Gastroesophageal sphincter (tissue), 4 donors: ENCODE measurements around the gene LSM7. TPM values are rescaled to one million over a fixed set of nuclear protein-coding genes. Genes with fewer than 3 reads are reported as not detected.

Experiments
- ATAC-seq: fragments of 150-250 bp; one replicate; pipeline ENCODE4 v1.9.1; 2016; ENCODE audit warnings: mild to moderate bottlenecking, moderate library complexity
- H3K27ac ChIP-seq, 4 donors: fragments of 200-600 bp; sonication (generic) in 3 of 4; 1 replicate in 3 of 4; 2 replicates in 1 of 4; pipeline ENCODE4 v1.5.1; 2016 to 2019
- H3K27me3 ChIP-seq: fragments of 200-600 bp; sonication (generic); one replicate; pipeline ENCODE4 v1.5.1; 2019
- H3K36me3 ChIP-seq, 2 donors: fragments of 200-600 bp; sonication (generic); one replicate each; pipeline ENCODE4 v1.5.1; 2019; ENCODE audit warnings: control low read depth in 1 of 2
- H3K4me1 ChIP-seq, 3 donors: fragments of 200-600 bp; sonication (generic); 1 replicate in 2 of 3; 2 replicates in 1 of 3; pipeline ENCODE4 v1.5.1; 2016 to 2019; ENCODE audit warnings: control low read depth in 2 of 3
- H3K4me3 ChIP-seq, 2 donors: fragments of 200-600 bp; sonication (generic); one replicate each; pipeline ENCODE4 v1.5.1; 2019; ENCODE audit warnings: mild to moderate bottlenecking in 1 of 2, moderate library complexity in 1 of 2
- H3K9me3 ChIP-seq, 3 donors: fragments of 200-600 bp; sonication (generic); one replicate each; pipeline ENCODE4 v1.5.1; 2017 to 2019; ENCODE audit warnings: control low read depth in 2 of 3
- EP300 ChIP-seq: sonication (generic); formaldehyde crosslinking; IDR thresholded peaks from one replicate; pipeline ENCODE4 v1.6.1; 2017; ENCODE audit warnings: antibody characterized with exemption, mild to moderate bottlenecking
- POLR2A ChIP-seq, 2 donors: fragments of 450-650 bp; IDR thresholded peaks; one replicate each; pipeline ENCODE4 v1.6.1; 2017; ENCODE audit warnings: antibody characterized with exemption in 2 of 2, mild to moderate bottlenecking in 2 of 2, moderate library complexity in 1 of 2
- POLR2AphosphoS5 ChIP-seq: sonication (generic); formaldehyde crosslinking; IDR thresholded peaks from one replicate; pipeline ENCODE4 v1.6.1; 2017; ENCODE audit warnings: antibody characterized with exemption
- WGBS, 2 donors: methylation state at CpG; one replicate each; pipeline ENCODE4 v1.1.5; 2018; ENCODE audit warnings: low coverage in 1 of 2; 5-methylcytosine and 5-hydroxymethylcytosine counted together
- total RNA-seq, 4 donors: library from RNA; depleted of rRNA; stranded (reverse); fragments of >200 nt; gene quantifications; one replicate each; pipeline ENCODE4 v1.1.0, GENCODE V29; 2016
- TF ChIP-seq, protein P1 (sequence below), 4 experiments: fragments of 200-600 bp in 2 of 4; fragments of 450-650 bp in 2 of 4; sonication (generic) in 1 of 4; IDR thresholded peaks; one replicate each; pipeline ENCODE4 v1.5.1; 2017 to 2019; ENCODE audit warnings: antibody characterized with exemption in 4 of 4, mild to moderate bottlenecking in 2 of 4, moderate library complexity in 2 of 4

The LSM7 gene
- total RNA-seq, 4 donors from 2014 or later, result 52.3 to 86.1 (median 77.7) TPM

DNA sequence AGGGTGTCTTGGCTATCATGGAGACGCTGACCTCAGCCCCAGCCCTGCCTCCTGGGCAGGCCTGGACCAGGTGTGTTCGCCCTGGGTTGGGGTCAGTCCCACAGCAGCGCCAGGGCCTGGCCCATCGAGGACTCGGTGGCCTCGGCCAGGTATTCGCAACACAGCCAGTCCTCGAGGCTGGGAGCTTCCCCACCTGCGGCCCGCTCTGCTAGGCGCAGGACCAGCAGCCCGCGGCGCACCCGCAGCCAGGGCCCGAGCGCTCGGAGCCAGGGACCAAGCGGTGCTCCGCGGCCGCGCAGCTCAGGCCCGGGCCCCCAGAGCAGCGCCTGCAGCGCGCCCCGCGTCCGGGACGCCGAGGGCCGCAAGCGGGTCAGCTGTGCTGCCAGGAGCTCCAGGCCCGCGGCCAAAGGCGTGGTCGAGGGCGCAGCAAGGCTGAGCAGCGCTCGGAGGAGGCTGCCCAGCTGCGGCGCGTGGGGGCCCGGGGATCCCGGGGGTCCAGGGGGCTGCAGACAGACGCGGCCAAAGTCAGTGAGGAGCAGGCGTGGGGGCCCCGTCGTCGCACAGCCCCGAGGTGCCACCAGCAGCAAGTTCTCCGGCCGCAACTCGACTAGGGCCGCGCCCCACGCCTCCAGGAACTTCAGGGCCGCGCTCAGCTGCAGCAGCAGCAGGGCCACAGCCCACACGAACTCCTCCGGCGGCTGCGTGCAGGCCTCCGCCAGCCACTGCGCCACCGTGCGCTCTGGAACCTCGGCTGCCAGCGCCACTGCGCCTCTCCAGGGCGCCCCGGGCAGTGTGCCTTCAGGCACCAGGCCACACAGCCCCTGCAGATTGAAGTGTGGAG, 52.6 kb downstream of the LSM7 start:
- peak; percentile 29 for ATAC-seq
- Histone ChIP-seq H3K9me3 (no peaks in the 10 kb centered on the region), H3K27me3 (no peaks in the 10 kb centered on the region), H3K36me3 (peaks cover 0 to 47% of the 10 kb centered on the region in 2 donors), H3K27ac (peak overlapping the region in 3 of 4 donors; percentile 5 to 94 (median 60)), H3K4me1 (peaks cover 0 to 67% (median 42%) of the 10 kb centered on the region in 3 donors), H3K4me3 (peak overlapping the region in 1 of 2 donors; percentile 24)
- WGBS, 2 donors, result 20% methylated on average over 3 of the region's 74 CpGs; no CpG with 5 or more reads in 1 of the 2 donors
- TF ChIP-seq, protein P1, sequence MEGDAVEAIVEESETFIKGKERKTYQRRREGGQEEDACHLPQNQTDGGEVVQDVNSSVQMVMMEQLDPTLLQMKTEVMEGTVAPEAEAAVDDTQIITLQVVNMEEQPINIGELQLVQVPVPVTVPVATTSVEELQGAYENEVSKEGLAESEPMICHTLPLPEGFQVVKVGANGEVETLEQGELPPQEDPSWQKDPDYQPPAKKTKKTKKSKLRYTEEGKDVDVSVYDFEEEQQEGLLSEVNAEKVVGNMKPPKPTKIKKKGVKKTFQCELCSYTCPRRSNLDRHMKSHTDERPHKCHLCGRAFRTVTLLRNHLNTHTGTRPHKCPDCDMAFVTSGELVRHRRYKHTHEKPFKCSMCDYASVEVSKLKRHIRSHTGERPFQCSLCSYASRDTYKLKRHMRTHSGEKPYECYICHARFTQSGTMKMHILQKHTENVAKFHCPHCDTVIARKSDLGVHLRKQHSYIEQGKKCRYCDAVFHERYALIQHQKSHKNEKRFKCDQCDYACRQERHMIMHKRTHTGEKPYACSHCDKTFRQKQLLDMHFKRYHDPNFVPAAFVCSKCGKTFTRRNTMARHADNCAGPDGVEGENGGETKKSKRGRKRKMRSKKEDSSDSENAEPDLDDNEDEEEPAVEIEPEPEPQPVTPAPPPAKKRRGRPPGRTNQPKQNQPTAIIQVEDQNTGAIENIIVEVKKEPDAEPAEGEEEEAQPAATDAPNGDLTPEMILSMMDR (IDR thresholded peaks at IDR 0.05), result no peak
- no peak for TF ChIP-seq EP300
- TF ChIP-seq POLR2AphosphoS5, result no peak
- no peak for TF ChIP-seq POLR2A (IDR thresholded peaks at IDR 0.05)

GRCh38 chr19:2274931-2275535, 53.4 kb downstream of the LSM7 start:
- WGBS, 2 donors, result 41 to 54% methylated on average over 3 to 7 of the region's 16 CpGs
- H3K4me3 ChIP-seq, result peak overlapping the region in 1 of 2 donors; percentile 24
- TF ChIP-seq, protein P1 (IDR thresholded peaks at IDR 0.05), result peak in 3 of 4 experiments; percentile 63 to 72 (median 72)
- TF ChIP-seq POLR2A (IDR thresholded peaks at IDR 0.05) (no peak), POLR2AphosphoS5 (peak; percentile 23), EP300 (no peak)
- ATAC-seq, result peak; percentile 15
- H3K36me3 ChIP-seq, result peaks cover 0 to 47% of the 10 kb centered on the region in 2 donors
- H3K4me1 ChIP-seq, result peaks cover 0 to 64% (median 42%) of the 10 kb centered on the region in 3 donors
- no peaks in the 10 kb centered on the region for H3K27me3 ChIP-seq
- peak overlapping the region in 3 of 4 donors; percentile 5 to 94 (median 60) for H3K27ac ChIP-seq
- no peaks in the 10 kb centered on the region for H3K9me3 ChIP-seq

DNA sequence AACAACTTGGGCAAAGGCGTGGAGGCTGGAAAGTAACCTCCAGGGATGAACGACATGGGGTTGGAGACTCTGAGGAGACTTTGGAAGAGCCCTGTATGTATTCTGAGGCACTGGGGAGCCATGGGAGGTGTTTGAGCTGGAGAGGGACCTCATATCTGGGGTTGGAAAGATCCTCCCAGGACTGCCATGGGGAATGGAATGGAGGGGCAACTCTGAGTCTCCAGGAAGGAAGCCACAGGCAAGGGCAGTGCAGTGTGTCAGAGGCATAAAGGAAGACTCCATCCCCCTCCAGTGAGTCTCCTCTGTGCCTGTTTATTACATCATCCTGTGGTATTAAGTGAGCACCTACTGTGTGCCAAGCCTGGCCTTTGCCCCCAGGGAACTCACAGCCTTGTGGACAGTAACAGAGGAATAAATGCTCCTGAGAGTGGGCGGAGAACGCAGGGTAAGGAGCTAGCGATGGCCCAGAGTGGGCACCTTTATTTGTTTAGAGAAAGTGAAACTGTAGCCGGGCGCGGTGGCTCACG, 54.1 kb downstream of the LSM7 start:
- Histone ChIP-seq H3K9me3 (no peaks in the 10 kb centered on the region), H3K4me1 (peaks cover 0 to 64% (median 42%) of the 10 kb centered on the region in 3 donors), H3K27ac (peak overlapping the region in 3 of 4 donors; percentile 80 to 94 (median 82)), H3K27me3 (no peaks in the 10 kb centered on the region), H3K4me3 (peak overlapping the region in 1 of 2 donors; percentile 100), H3K36me3 (peaks cover 0 to 47% of the 10 kb centered on the region in 2 donors)
- WGBS, 2 donors, result 68 to 73% methylated on average over 2 of the region's 9 CpGs
- ATAC-seq, result no peak
- TF ChIP-seq EP300, result no peak
- TF ChIP-seq, protein P1 (IDR thresholded peaks at IDR 0.05), result no peak
- TF ChIP-seq POLR2A (IDR thresholded peaks at IDR 0.05), result no peak
- no peak for TF ChIP-seq POLR2AphosphoS5

- peaks cover 0 to 68% (median 42%) of the 10 kb centered on the region in 3 donors for H3K4me1 ChIP-seq
- no peaks in the 10 kb centered on the region for H3K9me3 ChIP-seq
- H3K27ac ChIP-seq, result peak overlapping the region; percentile 36 to 94 (median 81)
- TF ChIP-seq EP300 (no peak), POLR2A (IDR thresholded peaks at IDR 0.05) (peak; percentile 16), POLR2AphosphoS5 (peak; percentile 52)
- TF ChIP-seq, protein P1 (IDR thresholded peaks at IDR 0.05), result peak in 2 of 4 experiments; percentile 97 to 99
- peak; percentile 16 for ATAC-seq
- H3K36me3 ChIP-seq, result peaks cover 0 to 47% of the 10 kb centered on the region in 2 donors
- WGBS, 2 donors, result 17 to 32% methylated on average over 5 to 14 of the region's 45 CpGs
- H3K27me3 ChIP-seq, result no peaks in the 10 kb centered on the region
- H3K4me3 ChIP-seq, result peak overlapping the region; percentile 4 to 100
Measured at GRCh38 chr19:2273356-2274184, 54.8 kb downstream of the LSM7 start.

Other genes starting within 250 kb of the LSM7 start
- gene MOB3A, start 232.3 kb downstream of the LSM7 start, total RNA-seq, result 10 to 100 TPM; 29.0 to 69.9 (median 38.6) TPM
- 10 to 100 TPM in 1 of 4 donors, 1 to 10 TPM in 3; 2.4 to 17.3 (median 4.3) TPM for gene IZUMO4, start 231.7 kb downstream of the LSM7 start, total RNA-seq
- gene AP3D1, start 177.0 kb downstream of the LSM7 start, total RNA-seq, result 100 to 1,000 TPM in 1 of 4 donors, 10 to 100 TPM in 3; 69.9 to 132 (median 73.8) TPM
- gene DOT1L, start 164.7 kb downstream of the LSM7 start, total RNA-seq, result 10 to 100 TPM in 2 of 4 donors, 1 to 10 TPM in 2; 4.4 to 12.8 (median 10.2) TPM
- gene PLEKHJ1, start 92.3 kb downstream of the LSM7 start, total RNA-seq, result 10 to 100 TPM; 41.6 to 56.7 (median 51.7) TPM
- gene SF3A2, start 91.8 kb downstream of the LSM7 start, total RNA-seq, result 10 to 100 TPM; 27.5 to 40.3 (median 37.4) TPM
- gene AMH, start 79.3 kb downstream of the LSM7 start, total RNA-seq, result 1 to 10 TPM in 1 of 4 donors, under 1 TPM in 3; 0.23 to 1.2 (median 0.47) TPM
- gene JSRP1, start 72.2 kb downstream of the LSM7 start, total RNA-seq, result under 1 TPM in 1 of 4 donors, not detected in 3; 0.37 TPM
- 1 to 10 TPM in 1 of 4 donors, under 1 TPM in 2, not detected in 1; 0.16 to 1.3 (median 0.27) TPM for gene PEAK3, start 46.4 kb downstream of the LSM7 start, total RNA-seq
- gene LINGO3, start 20.4 kb downstream of the LSM7 start, total RNA-seq, result not detected
- 10 to 100 TPM; 18.5 to 32.7 (median 30.9) TPM for gene SPPL2B, start 98 bp upstream of the LSM7 start, total RNA-seq
- under 1 TPM in 1 of 4 donors, not detected in 3; 0.54 TPM for gene TMPRSS9, start 31.7 kb upstream of the LSM7 start, total RNA-seq
- 10 to 100 TPM; 22.9 to 32.2 (median 27.3) TPM for gene TIMM13, start 99.0 kb upstream of the LSM7 start, total RNA-seq
- gene LMNB2, start 128.4 kb upstream of the LSM7 start, total RNA-seq, result 10 to 100 TPM; 17.4 to 41.5 (median 26.8) TPM
- 100 to 1,000 TPM in 1 of 4 donors, 10 to 100 TPM in 3; 69.9 to 374 (median 88.7) TPM for gene GADD45B, start 147.5 kb upstream of the LSM7 start, total RNA-seq